Omental fat pad (tissue), 4 donors: Measurements from ENCODE around the gene CACFD1. TPM values are rescaled to one million over a fixed set of nuclear protein-coding genes. Genes with fewer than 3 reads are reported as not detected.
A peak's percentile ranks its signal among the peaks of the same experiment; 100 is the strongest.

Experiments
- ATAC-seq: fragments of 150-250 bp; one replicate; pipeline ENCODE4 v1.9.1; 2016; ENCODE audit warnings: mild to moderate bottlenecking, moderate library complexity; ENCODE audit not compliant: low FRiP score
- DNase-seq: peaks from one replicate; pipeline ENCODE4 v3.0.0-alpha.2; 2019; ENCODE audit warnings: low spot score
- CTCF ChIP-seq, 3 donors: fragments of 450-650 bp; IDR thresholded peaks; one replicate each; pipeline ENCODE4 v1.5.1; 2016 to 2017; ENCODE audit warnings: antibody characterized with exemption in 3 of 3, mild to moderate bottlenecking in 3 of 3, moderate library complexity in 2 of 3
- total RNA-seq, 4 donors: library from RNA; depleted of rRNA; stranded (reverse); fragments of >200 nt; gene quantifications; one replicate each; pipeline ENCODE4 v1.1.0, GENCODE V29; 2016

CACFD1 gene
- total RNA-seq, 4 donors from 2014 or later = 2.7 to 6.9 (median 4.8) TPM

DNA sequence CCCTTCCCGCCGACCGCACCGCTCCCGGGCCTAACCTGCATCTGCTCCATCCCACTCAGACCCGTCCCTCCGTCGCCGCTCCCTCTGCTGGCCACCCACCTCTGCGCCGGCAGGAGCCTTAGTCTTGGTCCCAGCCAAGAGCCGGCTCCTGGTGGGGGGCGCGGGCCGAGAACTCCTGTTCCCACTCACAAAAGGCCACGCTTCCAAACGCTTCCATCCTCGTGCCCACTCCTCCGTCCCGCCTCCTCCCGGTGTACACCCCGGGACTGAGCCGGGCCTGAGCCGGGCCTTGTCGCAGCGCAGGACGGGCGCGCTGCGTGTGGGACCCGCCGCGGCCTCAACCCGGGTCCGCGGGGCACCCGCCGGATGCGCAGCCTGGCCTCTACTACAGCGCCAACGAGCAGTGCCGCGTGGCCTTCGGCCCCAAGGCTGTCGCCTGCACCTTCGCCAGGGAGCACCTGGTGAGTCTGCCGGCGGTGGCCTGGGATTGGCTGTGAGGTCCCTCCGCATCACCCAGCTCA lies 30.1 kb upstream of the CACFD1 start:
- ATAC-seq (peak; percentile 69), DNase-seq (no peak)
- TF ChIP-seq CTCF (IDR thresholded peaks at IDR 0.05) = no peak

GRCh38 chr9:133430244-133430643 lies 29.5 kb upstream of the CACFD1 start:
- TF ChIP-seq CTCF (IDR thresholded peaks at IDR 0.05) = no peak
- no peak for DNase-seq
- no peak for ATAC-seq

DNA sequence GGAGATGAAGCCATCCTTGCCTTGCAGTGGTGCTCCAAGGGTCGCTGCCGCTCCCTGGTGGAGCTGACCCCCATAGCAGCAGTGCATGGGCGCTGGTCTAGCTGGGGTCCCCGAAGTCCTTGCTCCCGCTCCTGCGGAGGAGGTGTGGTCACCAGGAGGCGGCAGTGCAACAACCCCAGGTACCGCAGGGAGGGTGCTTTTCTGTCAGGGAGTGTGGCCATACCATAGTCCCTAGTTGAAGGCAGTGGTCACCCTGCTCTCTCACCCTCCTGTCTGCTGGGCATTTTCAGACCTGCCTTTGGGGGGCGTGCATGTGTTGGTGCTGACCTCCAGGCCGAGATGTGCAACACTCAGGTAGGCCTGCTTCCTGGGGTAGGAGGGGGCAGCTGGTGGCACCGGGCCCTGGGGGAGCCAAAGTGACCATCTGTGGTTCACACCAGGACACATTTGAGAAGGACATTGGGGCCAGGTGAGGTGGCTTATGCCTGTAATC lies 26.4 kb upstream of the CACFD1 start:
- no peak for TF ChIP-seq CTCF (IDR thresholded peaks at IDR 0.05)
- DNase-seq = no peak
- no peak for ATAC-seq

GRCh38 chr9:133436681-133437080 lies 23.1 kb upstream of the CACFD1 start:
- DNase-seq (no peak), ATAC-seq (no peak)
- TF ChIP-seq CTCF (IDR thresholded peaks at IDR 0.05) = no peak

GRCh38 chr9:133437753-133438531 lies 21.8 kb upstream of the CACFD1 start:
- DNase-seq (no peak), ATAC-seq (no peak)
- no peak for TF ChIP-seq CTCF (IDR thresholded peaks at IDR 0.05)

GRCh38 chr9:133439337-133439736 lies 20.4 kb upstream of the CACFD1 start:
- ATAC-seq = no peak
- no peak for DNase-seq
- TF ChIP-seq CTCF (IDR thresholded peaks at IDR 0.05) = no peak

DNA sequence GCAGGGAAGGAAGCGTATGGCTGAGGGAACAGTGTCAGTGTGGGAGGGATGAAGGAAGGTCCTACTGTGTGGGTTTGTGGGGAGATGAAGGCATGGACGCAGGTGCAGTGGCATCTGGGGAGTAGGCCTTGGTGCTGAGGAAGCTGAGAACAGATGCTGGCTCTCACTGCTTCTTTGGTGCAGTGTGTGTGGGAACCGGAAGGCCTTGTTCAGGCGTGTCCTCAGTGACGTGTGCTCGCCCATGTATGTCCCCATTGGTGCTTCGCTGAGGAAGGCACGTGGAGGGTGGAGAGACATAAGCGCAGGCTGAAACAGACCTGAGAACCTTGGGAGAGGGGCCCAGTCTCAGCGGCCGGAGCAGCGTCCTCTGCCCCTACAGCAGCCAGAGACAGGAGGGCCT lies 18.9 kb upstream of the CACFD1 start:
- DNase-seq (no peak), ATAC-seq (no peak)
- TF ChIP-seq CTCF (IDR thresholded peaks at IDR 0.05) = no peak
